ENCODE measurements around the gene CCDC28B. TPM values are rescaled to one million over a fixed set of nuclear protein-coding genes. Genes with fewer than 3 reads are reported as not detected.

CCDC28B gene
- total and polyA plus RNA-seq, 2 donors (not counting 1 experiment from before 2014, with no cell fraction given), result 10.1 to 12.4 TPM

DNA sequence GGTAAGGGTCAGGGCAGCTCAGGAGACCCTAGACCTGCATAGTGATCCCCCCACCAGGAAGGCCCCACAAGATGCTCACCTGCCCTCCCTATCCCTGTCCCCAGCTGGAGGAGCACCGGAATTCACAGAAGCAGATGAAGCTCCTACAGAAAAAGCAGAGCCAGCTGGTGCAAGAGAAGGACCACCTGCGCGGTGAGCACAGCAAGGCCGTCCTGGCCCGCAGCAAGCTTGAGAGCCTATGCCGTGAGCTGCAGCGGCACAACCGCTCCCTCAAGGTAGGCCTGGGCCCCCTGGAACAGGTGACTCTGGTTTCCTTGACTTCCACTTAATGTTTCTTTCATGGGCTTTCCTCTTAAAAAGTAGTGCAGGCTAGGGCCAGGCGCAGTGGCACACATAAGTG lies 12.5 kb upstream of the CCDC28B start:
- H3K9me3 ChIP-seq (ENCODE audit: control insufficient read depth, insufficient read depth, low read depth, low read length), result no peaks in the 10 kb centered on the region
- no peaks in the 10 kb centered on the region for H3K4me1 ChIP-seq (ENCODE audit: control insufficient read depth, extremely low read depth, insufficient read depth, low read length)
- peaks cover 45% of the 10 kb centered on the region for H3K79me2 ChIP-seq (ENCODE audit: control insufficient read depth, insufficient read depth, low read length)
- peaks cover 3% of the 10 kb centered on the region for H4K20me1 ChIP-seq (ENCODE audit: control insufficient read depth, extremely low read depth, insufficient read depth, low read length)
- no peak overlapping the region for H3K4me3 ChIP-seq (replicated peaks in 1 of 4; ENCODE audit: control extremely low read depth in 1 of 4, insufficient read depth in 1 of 4, low read depth in 3 of 4, low read length in 4 of 4)
- TF ChIP-seq, protein P1, sequence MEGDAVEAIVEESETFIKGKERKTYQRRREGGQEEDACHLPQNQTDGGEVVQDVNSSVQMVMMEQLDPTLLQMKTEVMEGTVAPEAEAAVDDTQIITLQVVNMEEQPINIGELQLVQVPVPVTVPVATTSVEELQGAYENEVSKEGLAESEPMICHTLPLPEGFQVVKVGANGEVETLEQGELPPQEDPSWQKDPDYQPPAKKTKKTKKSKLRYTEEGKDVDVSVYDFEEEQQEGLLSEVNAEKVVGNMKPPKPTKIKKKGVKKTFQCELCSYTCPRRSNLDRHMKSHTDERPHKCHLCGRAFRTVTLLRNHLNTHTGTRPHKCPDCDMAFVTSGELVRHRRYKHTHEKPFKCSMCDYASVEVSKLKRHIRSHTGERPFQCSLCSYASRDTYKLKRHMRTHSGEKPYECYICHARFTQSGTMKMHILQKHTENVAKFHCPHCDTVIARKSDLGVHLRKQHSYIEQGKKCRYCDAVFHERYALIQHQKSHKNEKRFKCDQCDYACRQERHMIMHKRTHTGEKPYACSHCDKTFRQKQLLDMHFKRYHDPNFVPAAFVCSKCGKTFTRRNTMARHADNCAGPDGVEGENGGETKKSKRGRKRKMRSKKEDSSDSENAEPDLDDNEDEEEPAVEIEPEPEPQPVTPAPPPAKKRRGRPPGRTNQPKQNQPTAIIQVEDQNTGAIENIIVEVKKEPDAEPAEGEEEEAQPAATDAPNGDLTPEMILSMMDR (conservative IDR thresholded peaks at IDR 0.05 in 1 of 2, IDR thresholded peaks at IDR 0.05 in 1 of 2; ENCODE audit: low read depth in 1 of 2, low read length in 2 of 2), result no peak
- no peak overlapping the region for H3K4me2 ChIP-seq (ENCODE audit: extremely low read depth, insufficient read depth, low read length)
- no peak overlapping the region for H2AFZ ChIP-seq (ENCODE audit: low read length)
- H3K36me3 ChIP-seq (ENCODE audit: control insufficient read depth, insufficient read depth, low read length), result peaks cover 52% of the 10 kb centered on the region
- H3K27me3 ChIP-seq (ENCODE audit: control insufficient read depth, insufficient read depth, low read length), result no peaks in the 10 kb centered on the region
- H3K27ac ChIP-seq (ENCODE audit: insufficient read depth, low read length), result no peak overlapping the region
- no peak for DNase-seq (ENCODE audit: low read depth in 2 of 2)
- no peak overlapping the region for H3K9ac ChIP-seq (ENCODE audit: insufficient read depth, low read length)

DNA sequence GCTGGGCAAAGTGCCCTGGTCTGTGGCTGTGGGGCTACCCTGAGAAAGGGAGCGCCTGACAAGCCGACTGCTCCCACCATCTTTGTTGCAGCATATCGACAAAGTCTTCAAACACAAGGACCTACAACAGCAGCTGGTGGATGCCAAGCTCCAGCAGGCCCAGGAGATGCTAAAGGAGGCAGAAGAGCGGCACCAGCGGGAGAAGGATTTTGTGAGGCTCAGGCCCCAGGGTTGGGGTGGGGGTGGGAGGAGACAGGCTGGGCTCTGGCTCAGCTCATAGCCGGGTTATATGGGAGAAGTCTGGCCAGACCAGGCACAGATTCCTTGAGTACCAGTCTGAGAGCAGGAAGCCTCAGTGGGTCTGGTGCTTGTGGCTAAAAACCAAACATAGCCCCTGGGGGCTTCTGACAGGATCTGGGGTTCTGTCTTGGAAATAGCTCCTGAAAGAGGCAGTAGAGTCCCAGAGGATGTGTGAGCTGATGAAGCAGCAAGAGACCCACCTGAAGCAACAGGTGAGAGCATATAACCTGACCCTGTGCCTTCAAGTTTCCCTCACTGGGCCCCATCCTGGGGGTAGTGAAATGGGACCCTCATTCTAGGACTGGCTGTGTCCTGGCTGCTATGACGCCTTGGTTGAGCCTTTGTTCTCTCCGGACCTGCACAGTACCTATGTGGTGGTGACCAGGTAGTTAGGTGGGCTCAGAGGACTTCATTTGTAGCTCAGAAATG lies 8.0 kb upstream of the CCDC28B start:
- Histone ChIP-seq H3K27me3 (ENCODE audit: control insufficient read depth, insufficient read depth, low read length) (no peaks in the 10 kb centered on the region), H3K4me3 (replicated peaks in 1 of 4; ENCODE audit: control extremely low read depth in 1 of 4, insufficient read depth in 1 of 4, low read depth in 3 of 4, low read length in 4 of 4) (no peak overlapping the region), H4K20me1 (ENCODE audit: control insufficient read depth, extremely low read depth, insufficient read depth, low read length) (no peaks in the 10 kb centered on the region), H3K27ac (ENCODE audit: insufficient read depth, low read length) (no peak overlapping the region), H3K36me3 (ENCODE audit: control insufficient read depth, insufficient read depth, low read length) (peaks cover 61% of the 10 kb centered on the region), H3K9ac (ENCODE audit: insufficient read depth, low read length) (no peak overlapping the region), H3K9me3 (ENCODE audit: control insufficient read depth, insufficient read depth, low read depth, low read length) (no peaks in the 10 kb centered on the region), H3K4me1 (ENCODE audit: control insufficient read depth, extremely low read depth, insufficient read depth, low read length) (no peaks in the 10 kb centered on the region), H3K79me2 (ENCODE audit: control insufficient read depth, insufficient read depth, low read length) (peaks cover 6% of the 10 kb centered on the region), H2AFZ (ENCODE audit: low read length) (no peak overlapping the region), H3K4me2 (ENCODE audit: extremely low read depth, insufficient read depth, low read length) (no peak overlapping the region)
- TF ChIP-seq, protein P1 (conservative IDR thresholded peaks at IDR 0.05 in 1 of 2, IDR thresholded peaks at IDR 0.05 in 1 of 2; ENCODE audit: low read depth in 1 of 2, low read length in 2 of 2), result no peak
- no peak for TF ChIP-seq EZH2 (IDR thresholded peaks at IDR 0.05; ENCODE audit: low read length, missing control alignments)
- no peak for DNase-seq (ENCODE audit: low read depth in 2 of 2)

DNA sequence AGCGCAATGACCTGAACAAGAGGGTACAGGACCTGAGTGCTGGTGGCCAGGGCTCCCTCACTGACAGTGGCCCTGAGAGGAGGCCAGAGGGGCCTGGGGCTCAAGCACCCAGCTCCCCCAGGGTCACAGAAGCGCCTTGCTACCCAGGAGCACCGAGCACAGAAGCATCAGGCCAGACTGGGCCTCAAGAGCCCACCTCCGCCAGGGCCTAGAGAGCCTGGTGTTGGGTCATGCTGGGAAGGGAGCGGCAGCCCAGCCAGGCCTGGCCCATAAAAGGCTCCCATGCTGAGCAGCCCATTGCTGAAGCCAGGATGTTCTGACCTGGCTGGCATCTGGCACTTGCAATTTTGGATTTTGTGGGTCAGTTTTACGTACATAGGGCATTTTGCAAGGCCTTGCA lies 5.4 kb upstream of the CCDC28B start:
- Histone ChIP-seq H4K20me1 (ENCODE audit: control insufficient read depth, extremely low read depth, insufficient read depth, low read length) (no peaks in the 10 kb centered on the region), H3K9ac (ENCODE audit: insufficient read depth, low read length) (no peak overlapping the region), H3K4me1 (ENCODE audit: control insufficient read depth, extremely low read depth, insufficient read depth, low read length) (peaks cover 13% of the 10 kb centered on the region), H3K9me3 (ENCODE audit: control insufficient read depth, insufficient read depth, low read depth, low read length) (no peaks in the 10 kb centered on the region), H3K4me2 (ENCODE audit: extremely low read depth, insufficient read depth, low read length) (no peak overlapping the region), H3K27ac (ENCODE audit: insufficient read depth, low read length) (no peak overlapping the region), H3K27me3 (ENCODE audit: control insufficient read depth, insufficient read depth, low read length) (no peaks in the 10 kb centered on the region), H3K36me3 (ENCODE audit: control insufficient read depth, insufficient read depth, low read length) (peaks cover 54% of the 10 kb centered on the region), H2AFZ (ENCODE audit: low read length) (no peak overlapping the region), H3K79me2 (ENCODE audit: control insufficient read depth, insufficient read depth, low read length) (no peaks in the 10 kb centered on the region), H3K4me3 (replicated peaks in 1 of 4; ENCODE audit: control extremely low read depth in 1 of 4, insufficient read depth in 1 of 4, low read depth in 3 of 4, low read length in 4 of 4) (no peak overlapping the region)
- TF ChIP-seq, protein P1 (conservative IDR thresholded peaks at IDR 0.05 in 1 of 2, IDR thresholded peaks at IDR 0.05 in 1 of 2; ENCODE audit: low read depth in 1 of 2, low read length in 2 of 2), result no peak
- TF ChIP-seq EZH2 (IDR thresholded peaks at IDR 0.05; ENCODE audit: low read length, missing control alignments), result no peak
- no peak for DNase-seq (ENCODE audit: low read depth in 2 of 2)
